ENCODE results near the gene CIAPIN1. TPM values are rescaled to one million over a fixed set of nuclear protein-coding genes. Genes with fewer than 3 reads are reported as not detected.

CIAPIN1 gene
- polyA plus RNA-seq, 1 of the 3 experiments (the other 2 are of a cell fraction): 43.6 TPM

GRCh38 chr16:57423152-57423551 is 24.0 kb downstream of the CIAPIN1 start:
- H2AFZ ChIP-seq (ENCODE audit: low read depth): no peak overlapping the region
- DNase-seq: no peak
- 90% methylated on average over 2 of the region's 2 CpGs for WGBS (ENCODE audit: low lambda C conversion rate)
- no peak overlapping the region for H3K9ac ChIP-seq
- peaks cover 7 to 9% of the 10 kb centered on the region in 2 experiments for H3K36me3 ChIP-seq (replicated peaks in 1 of 2; ENCODE audit: control insufficient read depth in 1 of 2, insufficient read depth in 2 of 2, low read length in 1 of 2)
- TF ChIP-seq MXI1 (IDR thresholded peaks at IDR 0.05; ENCODE audit: low read depth, low read length) (no peak), YY1 (IDR thresholded peaks at IDR 0.05; ENCODE audit: low read depth) (no peak), RAD21 (IDR thresholded peaks at IDR 0.05; ENCODE audit: low read length) (no peak), MAX (IDR thresholded peaks at IDR 0.05; ENCODE audit: low read depth) (no peak), FOSL2 (IDR thresholded peaks at IDR 0.05; ENCODE audit: borderline replicate concordance, low read depth) (no peak), JUND (IDR thresholded peaks at IDR 0.05) (no peak), NRF1 (IDR thresholded peaks at IDR 0.05; ENCODE audit: low read depth, low read length) (no peak), RCOR1 (IDR thresholded peaks at IDR 0.05; ENCODE audit: low read length) (no peak), TAF1 (IDR thresholded peaks at IDR 0.05; ENCODE audit: borderline replicate concordance, low read depth, low read length) (no peak), TCF12 (IDR thresholded peaks at IDR 0.05) (no peak), ELF1 (IDR thresholded peaks at IDR 0.05) (no peak), FOXJ3 (CRISPR knock-in tag; IDR thresholded peaks at IDR 0.05) (no peak), MEF2A (IDR thresholded peaks at IDR 0.05; ENCODE audit: borderline replicate concordance, low read depth) (no peak), PBX3 (IDR thresholded peaks at IDR 0.05) (no peak), POLR2AphosphoS5 (IDR thresholded peaks at IDR 0.05; ENCODE audit: low read depth, low read length) (no peak), GATA2 (CRISPR knock-in tag; IDR thresholded peaks at IDR 0.05) (no peak), IRF3 (IDR thresholded peaks at IDR 0.05; ENCODE audit: low read depth, low read length) (no peak), GABPA (IDR thresholded peaks at IDR 0.05; ENCODE audit: low read depth) (no peak), USF2 (IDR thresholded peaks at IDR 0.05; ENCODE audit: borderline replicate concordance, low read depth, low read length) (no peak)
- peaks cover 3% of the 10 kb centered on the region for H3F3A ChIP-seq (replicated peaks; ENCODE audit: insufficient read depth)
- no peak overlapping the region for H3K4me2 ChIP-seq
- H3K9me3 ChIP-seq: no peaks in the 10 kb centered on the region
- CTCF ChIA-PET: interaction anchor here (0.6 to 17.3 kb wide), 14 partner anchors 9 to 339 kb away, joined by 3 to 544 read pairs (median 4); partner anchors contain the start of genes ARL2BP, CIAPIN1, COQ9 and CX3CL1
- no peaks in the 10 kb centered on the region for H3K27me3 ChIP-seq (ENCODE audit: insufficient read depth)
- no peak overlapping the region for H3K27ac ChIP-seq (ENCODE audit: low read depth in 2 of 2, low read length in 1 of 2)
- H3K9me2 ChIP-seq: no peaks in the 10 kb centered on the region
- peaks cover 0 to 12% of the 10 kb centered on the region in 2 experiments; a peak in 2 of 4 replicates for H3K4me1 ChIP-seq (ENCODE audit: control insufficient read depth in 1 of 2, insufficient read depth in 2 of 2, low read depth in 1 of 2, low read length in 1 of 2)
- H3K79me2 ChIP-seq (ENCODE audit: insufficient read depth): no peaks in the 10 kb centered on the region
- H3K4me3 ChIP-seq (ENCODE audit: low read depth in 2 of 2, low read length in 1 of 2): no peak overlapping the region
- POLR2A ChIA-PET: no interaction called here
- H4K20me1 ChIP-seq (ENCODE audit: insufficient read depth): no peaks in the 10 kb centered on the region
